HepG2 (cell line): Measurements from ENCODE around the gene VAV2. TPM values are rescaled to one million over a fixed set of nuclear protein-coding genes. Genes with fewer than 3 reads are reported as not detected.

Source experiments
- ATF7 ChIP-seq, 2 experiments: fragments of 450-650 bp in 1 of 2; sonication (generic) in 1 of 2; formaldehyde crosslinking in 1 of 2; IDR thresholded peaks; 2 replicates each; pipeline versions ENCODE4 v1.4.0 to v1.6.1; 2016 to 2020; ENCODE audit warnings: antibody characterized with exemption in 1 of 2, mild to moderate bottlenecking in 1 of 2, missing genetic modification reagents in 1 of 2
- ATM ChIP-seq: fragments of 450-650 bp; IDR thresholded peaks from 2 replicates; pipeline ENCODE4 v1.7.1; 2017; ENCODE audit warnings: mild to moderate bottlenecking, borderline replicate concordance
- GABPA ChIP-seq, 2 experiments: IDR thresholded peaks; 2 replicates each; pipeline ENCODE4 v1.6.1; 2011 to 2016; ENCODE audit warnings: low read depth in 2 of 2, low read length in 1 of 2, missing biosample characterization in 1 of 2, missing genetic modification characterization in 1 of 2
- IRX3 ChIP-seq: sonication (generic); formaldehyde crosslinking; IDR thresholded peaks from 2 replicates; pipeline ENCODE4 v1.8.1; 2023; ENCODE audit warnings: mild to moderate bottlenecking, low read depth, missing genetic modification reagents, borderline replicate concordance
- KDM5B ChIP-seq: sonication (generic); formaldehyde crosslinking; IDR thresholded peaks from 2 replicates; pipeline ENCODE4 v1.4.0; 2020; ENCODE audit warnings: missing genetic modification reagents, mild to moderate bottlenecking, borderline replicate concordance
- KLF15 ChIP-seq: sonication (generic); formaldehyde crosslinking; IDR thresholded peaks from 2 replicates; pipeline ENCODE4 v1.8.1; 2023; ENCODE audit warnings: borderline replicate concordance, mild to moderate bottlenecking, inconsistent platforms, missing genetic modification reagents, mixed read lengths
- MAFG ChIP-seq: sonication (generic); formaldehyde crosslinking; IDR thresholded peaks from 2 replicates; pipeline ENCODE4 v1.5.1; 2020; ENCODE audit warnings: mild to moderate bottlenecking, missing genetic modification reagents
- NR2F1 ChIP-seq, 2 experiments: fragments of 450-650 bp in 1 of 2; formaldehyde crosslinking in 1 of 2; IDR thresholded peaks; 2 replicates each; pipeline versions ENCODE4 v1.5.0 to v1.6.1; 2016 to 2020; ENCODE audit warnings: mild to moderate bottlenecking in 1 of 2, missing compliant biosample characterization in 1 of 2, missing genetic modification reagents in 1 of 2, moderate library complexity in 1 of 2
- ZMYM2 ChIP-seq: sonication (generic); formaldehyde crosslinking; IDR thresholded peaks from 2 replicates; pipeline ENCODE4 v1.8.0; 2022; ENCODE audit warnings: mild to moderate bottlenecking, missing genetic modification reagents
- ZNF143 ChIP-seq: sonication (generic); formaldehyde crosslinking; IDR thresholded peaks from 2 replicates; pipeline ENCODE4 v1.4.0; 2020; ENCODE audit warnings: missing genetic modification reagents
- ZNF292 ChIP-seq: sonication (generic); formaldehyde crosslinking; IDR thresholded peaks from 2 replicates; pipeline ENCODE4 v1.8.1; 2022; ENCODE audit warnings: mild to moderate bottlenecking, low read depth, missing genetic modification reagents, borderline replicate concordance
- ZNF501 ChIP-seq: sonication (generic); formaldehyde crosslinking; IDR thresholded peaks from 2 replicates; pipeline ENCODE4 v1.5.1; 2020; ENCODE audit warnings: mild to moderate bottlenecking, moderate library complexity, missing genetic modification reagents
- ZNF546 ChIP-seq: sonication (generic); formaldehyde crosslinking; conservative IDR thresholded peaks from 2 replicates; pipeline ENCODE4 v1.8.1; 2023; ENCODE audit warnings: mild to moderate bottlenecking, missing genetic modification reagents
- ZNF569 ChIP-seq: sonication (generic); formaldehyde crosslinking; IDR thresholded peaks from 2 replicates; pipeline ENCODE4 v1.5.0; 2020; ENCODE audit warnings: mild to moderate bottlenecking, missing genetic modification reagents, moderate library complexity, borderline replicate concordance
- ZNF790 ChIP-seq: sonication (generic); formaldehyde crosslinking; IDR thresholded peaks from 2 replicates; pipeline ENCODE4 v1.8.0; 2022; ENCODE audit warnings: missing genetic modification reagents, mild to moderate bottlenecking, borderline replicate concordance
- ZNF883 ChIP-seq: sonication (generic); formaldehyde crosslinking; IDR thresholded peaks from 2 replicates; pipeline ENCODE4 v1.5.1; 2020; ENCODE audit warnings: mild to moderate bottlenecking, missing genetic modification reagents; ENCODE audit errors: not compliant biosample characterization
- polyA plus RNA-seq, 8 experiments: library from polyadenylated mRNA; depleted of rRNA in 3 of 8; stranded (reverse) in 7 of 8; unstranded in 1 of 8; fragments of >200 nt; fragmentation: Illumina TruSeq in 4 of 8; extraction: Trizol in 4 of 8; gene quantifications; 2 replicates each; pipeline versions ENCODE4 v1.2.1 to v1.2.3, GENCODE V29; 2011 to 2016; ENCODE audit warnings: low read depth in 4 of 8, missing spikeins in 1 of 8, mixed read lengths in 1 of 8; ENCODE audit not compliant: insufficient read depth in 1 of 8
- total RNA-seq, 5 experiments: library from RNA; depleted of rRNA; stranded (reverse); fragments of >200 nt; fragmentation: Illumina TruSeq; extraction: Trizol; gene quantifications; 2 replicates each; pipeline ENCODE4 v1.2.3, GENCODE V29; 2016; ENCODE audit warnings: low read depth in 1 of 5
- TF ChIP-seq, protein P1 (sequence below), 2 experiments: fragments of 450-650 bp in 1 of 2; sonication (generic) in 1 of 2; formaldehyde crosslinking in 1 of 2; IDR thresholded peaks; 2 replicates each; pipeline versions ENCODE4 v1.6.1 to v1.8.0; 2016 to 2022; ENCODE audit warnings: antibody characterized with exemption in 1 of 2, mild to moderate bottlenecking in 1 of 2, missing genetic modification reagents in 1 of 2
- TF ChIP-seq, protein P2 (sequence below): sonication (generic); formaldehyde crosslinking; IDR thresholded peaks from 2 replicates; pipeline ENCODE4 v1.4.0; 2020; ENCODE audit warnings: missing genetic modification reagents

Gene VAV2
- total and polyA plus RNA-seq, 2 of the 13 experiments (the other 11 are each of a cell fraction or from before 2014, with no cell fraction given): 22.5 to 22.9 TPM

DNA sequence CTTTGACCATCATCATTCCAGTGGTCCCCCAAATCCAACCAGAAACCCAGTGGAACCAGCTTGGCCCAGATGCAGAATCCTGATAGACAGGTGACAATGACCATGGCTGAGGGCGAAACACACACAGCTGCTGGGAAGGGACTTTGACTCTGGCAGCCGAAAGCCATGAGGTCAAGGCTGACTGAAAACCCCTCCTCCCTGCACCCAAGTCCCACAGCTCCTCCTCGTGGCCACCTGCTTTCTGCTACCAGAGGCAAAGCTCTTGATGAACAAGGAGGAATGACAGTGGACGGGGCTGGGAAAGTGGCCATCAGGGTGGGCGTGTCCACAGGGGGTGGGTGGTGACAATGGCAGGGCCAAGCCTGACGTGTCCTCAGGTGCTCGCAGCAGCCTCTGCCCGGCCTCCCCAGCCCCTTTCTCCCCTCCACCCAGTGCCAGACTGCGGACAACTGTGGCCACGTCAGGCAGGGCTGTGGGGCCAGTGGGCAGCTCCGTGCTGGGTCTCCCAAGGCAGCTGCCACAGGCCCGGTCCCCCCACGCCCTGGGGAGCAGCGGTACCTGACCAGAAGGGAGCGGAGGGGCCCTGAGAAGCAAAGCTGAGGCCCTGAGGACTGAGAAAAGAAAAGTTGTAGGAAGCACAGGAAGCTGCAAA lies 223.1 kb downstream of the VAV2 start (continued):
- TF ChIP-seq, protein P1, sequence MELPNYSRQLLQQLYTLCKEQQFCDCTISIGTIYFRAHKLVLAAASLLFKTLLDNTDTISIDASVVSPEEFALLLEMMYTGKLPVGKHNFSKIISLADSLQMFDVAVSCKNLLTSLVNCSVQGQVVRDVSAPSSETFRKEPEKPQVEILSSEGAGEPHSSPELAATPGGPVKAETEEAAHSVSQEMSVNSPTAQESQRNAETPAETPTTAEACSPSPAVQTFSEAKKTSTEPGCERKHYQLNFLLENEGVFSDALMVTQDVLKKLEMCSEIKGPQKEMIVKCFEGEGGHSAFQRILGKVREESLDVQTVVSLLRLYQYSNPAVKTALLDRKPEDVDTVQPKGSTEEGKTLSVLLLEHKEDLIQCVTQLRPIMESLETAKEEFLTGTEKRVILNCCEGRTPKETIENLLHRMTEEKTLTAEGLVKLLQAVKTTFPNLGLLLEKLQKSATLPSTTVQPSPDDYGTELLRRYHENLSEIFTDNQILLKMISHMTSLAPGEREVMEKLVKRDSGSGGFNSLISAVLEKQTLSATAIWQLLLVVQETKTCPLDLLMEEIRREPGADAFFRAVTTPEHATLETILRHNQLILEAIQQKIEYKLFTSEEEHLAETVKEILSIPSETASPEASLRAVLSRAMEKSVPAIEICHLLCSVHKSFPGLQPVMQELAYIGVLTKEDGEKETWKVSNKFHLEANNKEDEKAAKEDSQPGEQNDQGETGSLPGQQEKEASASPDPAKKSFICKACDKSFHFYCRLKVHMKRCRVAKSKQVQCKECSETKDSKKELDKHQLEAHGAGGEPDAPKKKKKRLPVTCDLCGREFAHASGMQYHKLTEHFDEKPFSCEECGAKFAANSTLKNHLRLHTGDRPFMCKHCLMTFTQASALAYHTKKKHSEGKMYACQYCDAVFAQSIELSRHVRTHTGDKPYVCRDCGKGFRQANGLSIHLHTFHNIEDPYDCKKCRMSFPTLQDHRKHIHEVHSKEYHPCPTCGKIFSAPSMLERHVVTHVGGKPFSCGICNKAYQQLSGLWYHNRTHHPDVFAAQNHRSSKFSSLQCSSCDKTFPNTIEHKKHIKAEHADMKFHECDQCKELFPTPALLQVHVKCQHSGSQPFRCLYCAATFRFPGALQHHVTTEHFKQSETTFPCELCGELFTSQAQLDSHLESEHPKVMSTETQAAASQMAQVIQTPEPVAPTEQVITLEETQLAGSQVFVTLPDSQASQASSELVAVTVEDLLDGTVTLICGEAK (IDR thresholded peaks at IDR 0.05): no peak
- TF ChIP-seq, protein P1 (CRISPR knock-in tag; IDR thresholded peaks at IDR 0.05): no peak
- TF ChIP-seq GABPA (IDR thresholded peaks at IDR 0.05; ENCODE audit: low read depth, low read length) (no peak), GABPA (CRISPR knock-in tag; IDR thresholded peaks at IDR 0.05; ENCODE audit: low read depth) (0 out of 2 replicates have a peak, but pooled peaks have one; percentile 27), MAFG (CRISPR knock-in tag) (no peak), NR2F1 (CRISPR knock-in tag; IDR thresholded peaks at IDR 0.05) (peak; percentile 98 to 99), ZNF569 (CRISPR knock-in tag) (no peak), ZNF790 (CRISPR knock-in tag) (no peak), KLF15 (CRISPR knock-in tag) (no peak), ZNF501 (peak; percentile 65; the same call in 1 of the 2 replicates), ZNF883 (CRISPR knock-in tag) (peak; percentile 67), ATM (no peak), ZNF546 (no peak), ZNF143 (0 out of 2 replicates have a peak, but pooled peaks have one; percentile 45), ZNF292 (CRISPR knock-in tag) (no peak; the same call in 1 of the 2 replicates), KDM5B (no peak; the same call in 1 of the 2 replicates), ZMYM2 (CRISPR knock-in tag) (peak; percentile 77; the same call in 1 of the 2 replicates), ATF7 (IDR thresholded peaks at IDR 0.05) (no peak), ATF7 (CRISPR knock-in tag; IDR thresholded peaks at IDR 0.05) (peak; percentile 84), IRX3 (no peak)
- TF ChIP-seq, protein P2, sequence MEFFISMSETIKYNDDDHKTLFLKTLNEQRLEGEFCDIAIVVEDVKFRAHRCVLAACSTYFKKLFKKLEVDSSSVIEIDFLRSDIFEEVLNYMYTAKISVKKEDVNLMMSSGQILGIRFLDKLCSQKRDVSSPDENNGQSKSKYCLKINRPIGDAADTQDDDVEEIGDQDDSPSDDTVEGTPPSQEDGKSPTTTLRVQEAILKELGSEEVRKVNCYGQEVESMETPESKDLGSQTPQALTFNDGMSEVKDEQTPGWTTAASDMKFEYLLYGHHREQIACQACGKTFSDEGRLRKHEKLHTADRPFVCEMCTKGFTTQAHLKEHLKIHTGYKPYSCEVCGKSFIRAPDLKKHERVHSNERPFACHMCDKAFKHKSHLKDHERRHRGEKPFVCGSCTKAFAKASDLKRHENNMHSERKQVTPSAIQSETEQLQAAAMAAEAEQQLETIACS (CRISPR knock-in tag): no peak
